HepG2 (cell line): Measurements from ENCODE around the gene LZTR1. TPM values are rescaled to one million over a fixed set of nuclear protein-coding genes. Genes with fewer than 3 reads are reported as not detected.

ENCODE experiments used
- AGO2 ChIP-seq: fragments of 200-400 bp; formaldehyde crosslinking; optimal IDR thresholded peaks from 2 replicates; pipeline ENCODE3; 2017; ENCODE audit warnings: mild to moderate bottlenecking, low read depth, low read length, moderate library complexity
- FLYWCH1 ChIP-seq: sonication (generic); formaldehyde crosslinking; IDR thresholded peaks from 2 replicates; pipeline ENCODE4 v1.8.1; 2023; ENCODE audit warnings: mild to moderate bottlenecking, missing genetic modification reagents
- FOSL2 ChIP-seq: sonication (generic); formaldehyde crosslinking; IDR thresholded peaks from 2 replicates; pipeline ENCODE4 v1.4.0; 2020; ENCODE audit warnings: missing genetic modification reagents
- MEIS1 ChIP-seq: sonication (generic); formaldehyde crosslinking; IDR thresholded peaks from 2 replicates; pipeline ENCODE4 v1.9.0; 2021; ENCODE audit warnings: mild to moderate bottlenecking, missing genetic modification reagents, moderate library complexity, borderline replicate concordance
- SRF ChIP-seq: IDR thresholded peaks from 2 replicates; pipeline ENCODE4 v1.6.1; 2011; ENCODE audit warnings: mild to moderate bottlenecking, low read depth, low read length, moderate library complexity
- TOPORS ChIP-seq: sonication (generic); formaldehyde crosslinking; IDR thresholded peaks from 2 replicates; pipeline ENCODE4 v1.8.0; 2023; ENCODE audit warnings: mild to moderate bottlenecking, missing genetic modification reagents
- ZBTB1 ChIP-seq: sonication (generic); formaldehyde crosslinking; IDR thresholded peaks from 2 replicates; pipeline ENCODE4 v1.4.0; 2020; ENCODE audit warnings: missing genetic modification reagents, borderline replicate concordance
- ZNF251 ChIP-seq: sonication (generic); formaldehyde crosslinking; IDR thresholded peaks from 2 replicates; pipeline ENCODE4 v1.9.0; 2021; ENCODE audit warnings: mild to moderate bottlenecking, missing genetic modification reagents
- ZNF460 ChIP-seq: sonication (generic); formaldehyde crosslinking; IDR thresholded peaks from 2 replicates; pipeline ENCODE4 v1.5.1; 2020; ENCODE audit warnings: missing genetic modification reagents, mild to moderate bottlenecking, borderline replicate concordance
- polyA plus RNA-seq, 8 experiments: library from polyadenylated mRNA; depleted of rRNA in 3 of 8; stranded (reverse) in 7 of 8; unstranded in 1 of 8; fragments of >200 nt; fragmentation: Illumina TruSeq in 4 of 8; extraction: Trizol in 4 of 8; gene quantifications; 2 replicates each; pipeline versions ENCODE4 v1.2.1 to v1.2.3, GENCODE V29; 2011 to 2016; ENCODE audit warnings: low read depth in 4 of 8, missing spikeins in 1 of 8, mixed read lengths in 1 of 8; ENCODE audit not compliant: insufficient read depth in 1 of 8
- total RNA-seq, 5 experiments: library from RNA; depleted of rRNA; stranded (reverse); fragments of >200 nt; fragmentation: Illumina TruSeq; extraction: Trizol; gene quantifications; 2 replicates each; pipeline ENCODE4 v1.2.3, GENCODE V29; 2016; ENCODE audit warnings: low read depth in 1 of 5
- TF ChIP-seq, protein P1 (sequence below): sonication (generic); formaldehyde crosslinking; IDR thresholded peaks from 2 replicates; pipeline ENCODE4 v1.8.1; 2023; ENCODE audit warnings: mild to moderate bottlenecking, moderate library complexity, missing genetic modification reagents
- TF ChIP-seq, protein P2 (sequence below): sonication (generic); formaldehyde crosslinking; IDR thresholded peaks from 2 replicates; pipeline ENCODE4 v1.5.0; 2020; ENCODE audit warnings: mild to moderate bottlenecking, missing genetic modification reagents, borderline replicate concordance
- TF ChIP-seq, protein P3 (sequence below): sonication (generic); formaldehyde crosslinking; conservative IDR thresholded peaks from 2 replicates; pipeline ENCODE4 v1.4.0; 2020; ENCODE audit warnings: mild to moderate bottlenecking, missing genetic modification reagents, moderate library complexity
- TF ChIP-seq, protein P4 (sequence below), 2 experiments: sonication (generic) in 1 of 2; formaldehyde crosslinking in 1 of 2; IDR thresholded peaks; 2 replicates each; pipeline versions ENCODE4 v1.4.0 to v1.6.1; 2018 to 2020; ENCODE audit warnings: missing genetic modification reagents in 2 of 2, borderline replicate concordance in 1 of 2, low read depth in 1 of 2, mild to moderate bottlenecking in 1 of 2, missing biosample characterization in 1 of 2

The LZTR1 gene
- total and polyA plus RNA-seq, 2 of the 13 experiments (the other 11 are each of a cell fraction or from before 2014, with no cell fraction given): 21.8 to 22.4 TPM

DNA sequence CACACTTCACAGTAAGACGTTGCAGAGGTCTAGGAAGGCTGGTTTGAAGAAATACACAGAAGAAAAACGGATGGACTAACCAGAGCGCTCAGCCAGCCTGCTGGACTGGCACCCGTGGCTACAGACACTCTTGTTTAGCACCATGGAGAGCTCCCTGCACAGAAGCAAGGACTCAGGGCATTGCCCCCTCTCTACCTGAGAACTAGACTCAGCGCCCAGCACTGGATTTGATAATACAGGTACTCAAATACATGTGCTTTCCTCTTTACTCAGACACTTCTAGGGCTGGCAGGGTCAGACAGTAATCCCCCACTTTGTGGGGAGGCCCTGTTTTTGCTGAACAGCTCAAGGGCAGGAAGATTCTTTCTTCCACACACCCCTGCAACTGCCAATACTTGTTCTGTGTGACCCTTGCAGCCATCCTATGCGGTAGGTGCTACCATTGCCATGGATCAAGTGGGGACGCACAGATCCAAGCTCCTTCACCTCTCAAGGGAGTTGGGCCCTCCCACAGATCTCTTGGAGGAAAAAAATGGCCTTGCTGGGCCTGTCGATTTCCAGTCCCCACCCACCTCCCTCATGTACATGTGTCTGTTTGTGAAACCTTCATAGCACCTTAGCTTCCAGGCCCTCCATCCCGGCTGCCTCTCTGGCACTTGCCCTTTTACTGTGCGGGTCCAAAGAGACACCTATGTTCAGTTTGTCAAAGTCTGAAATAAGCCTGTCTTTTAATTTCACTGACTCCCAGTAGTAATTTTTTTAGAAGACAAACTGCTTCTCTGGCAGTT, 27.7 kb downstream of the LZTR1 start (continued):
- TF ChIP-seq AGO2 (no peak), TOPORS (CRISPR knock-in tag) (no peak), ZBTB1 (CRISPR knock-in tag) (no peak), FOSL2 (CRISPR knock-in tag) (peak; percentile 46; the same call in 1 of the 2 replicates), MEIS1 (CRISPR knock-in tag) (no peak), ZNF251 (CRISPR knock-in tag) (no peak), SRF (no peak), FLYWCH1 (CRISPR knock-in tag) (no peak), ZNF460 (no peak)
- TF ChIP-seq, protein P1, sequence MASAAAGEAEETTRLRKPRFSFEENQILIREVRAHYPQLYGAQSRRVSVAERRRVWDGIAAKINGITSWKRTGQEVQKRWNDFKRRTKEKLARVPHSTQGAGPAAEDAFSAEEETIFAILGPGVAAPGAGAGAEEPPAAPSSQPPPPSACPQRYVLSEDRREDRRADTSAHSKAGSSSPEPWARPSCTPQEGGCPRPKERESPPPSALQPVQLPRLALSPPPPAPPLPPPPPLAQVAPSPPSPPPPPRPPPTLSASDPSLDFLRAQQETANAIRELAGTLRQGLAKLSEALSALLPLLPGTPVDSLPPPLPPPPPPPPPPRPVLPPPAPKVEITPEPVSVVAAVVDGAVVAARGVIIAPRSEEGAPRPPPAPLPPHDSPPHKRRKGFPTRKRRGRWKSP: 0 out of 2 replicates have a peak, but pooled peaks have one; percentile 56
- TF ChIP-seq, protein P2, sequence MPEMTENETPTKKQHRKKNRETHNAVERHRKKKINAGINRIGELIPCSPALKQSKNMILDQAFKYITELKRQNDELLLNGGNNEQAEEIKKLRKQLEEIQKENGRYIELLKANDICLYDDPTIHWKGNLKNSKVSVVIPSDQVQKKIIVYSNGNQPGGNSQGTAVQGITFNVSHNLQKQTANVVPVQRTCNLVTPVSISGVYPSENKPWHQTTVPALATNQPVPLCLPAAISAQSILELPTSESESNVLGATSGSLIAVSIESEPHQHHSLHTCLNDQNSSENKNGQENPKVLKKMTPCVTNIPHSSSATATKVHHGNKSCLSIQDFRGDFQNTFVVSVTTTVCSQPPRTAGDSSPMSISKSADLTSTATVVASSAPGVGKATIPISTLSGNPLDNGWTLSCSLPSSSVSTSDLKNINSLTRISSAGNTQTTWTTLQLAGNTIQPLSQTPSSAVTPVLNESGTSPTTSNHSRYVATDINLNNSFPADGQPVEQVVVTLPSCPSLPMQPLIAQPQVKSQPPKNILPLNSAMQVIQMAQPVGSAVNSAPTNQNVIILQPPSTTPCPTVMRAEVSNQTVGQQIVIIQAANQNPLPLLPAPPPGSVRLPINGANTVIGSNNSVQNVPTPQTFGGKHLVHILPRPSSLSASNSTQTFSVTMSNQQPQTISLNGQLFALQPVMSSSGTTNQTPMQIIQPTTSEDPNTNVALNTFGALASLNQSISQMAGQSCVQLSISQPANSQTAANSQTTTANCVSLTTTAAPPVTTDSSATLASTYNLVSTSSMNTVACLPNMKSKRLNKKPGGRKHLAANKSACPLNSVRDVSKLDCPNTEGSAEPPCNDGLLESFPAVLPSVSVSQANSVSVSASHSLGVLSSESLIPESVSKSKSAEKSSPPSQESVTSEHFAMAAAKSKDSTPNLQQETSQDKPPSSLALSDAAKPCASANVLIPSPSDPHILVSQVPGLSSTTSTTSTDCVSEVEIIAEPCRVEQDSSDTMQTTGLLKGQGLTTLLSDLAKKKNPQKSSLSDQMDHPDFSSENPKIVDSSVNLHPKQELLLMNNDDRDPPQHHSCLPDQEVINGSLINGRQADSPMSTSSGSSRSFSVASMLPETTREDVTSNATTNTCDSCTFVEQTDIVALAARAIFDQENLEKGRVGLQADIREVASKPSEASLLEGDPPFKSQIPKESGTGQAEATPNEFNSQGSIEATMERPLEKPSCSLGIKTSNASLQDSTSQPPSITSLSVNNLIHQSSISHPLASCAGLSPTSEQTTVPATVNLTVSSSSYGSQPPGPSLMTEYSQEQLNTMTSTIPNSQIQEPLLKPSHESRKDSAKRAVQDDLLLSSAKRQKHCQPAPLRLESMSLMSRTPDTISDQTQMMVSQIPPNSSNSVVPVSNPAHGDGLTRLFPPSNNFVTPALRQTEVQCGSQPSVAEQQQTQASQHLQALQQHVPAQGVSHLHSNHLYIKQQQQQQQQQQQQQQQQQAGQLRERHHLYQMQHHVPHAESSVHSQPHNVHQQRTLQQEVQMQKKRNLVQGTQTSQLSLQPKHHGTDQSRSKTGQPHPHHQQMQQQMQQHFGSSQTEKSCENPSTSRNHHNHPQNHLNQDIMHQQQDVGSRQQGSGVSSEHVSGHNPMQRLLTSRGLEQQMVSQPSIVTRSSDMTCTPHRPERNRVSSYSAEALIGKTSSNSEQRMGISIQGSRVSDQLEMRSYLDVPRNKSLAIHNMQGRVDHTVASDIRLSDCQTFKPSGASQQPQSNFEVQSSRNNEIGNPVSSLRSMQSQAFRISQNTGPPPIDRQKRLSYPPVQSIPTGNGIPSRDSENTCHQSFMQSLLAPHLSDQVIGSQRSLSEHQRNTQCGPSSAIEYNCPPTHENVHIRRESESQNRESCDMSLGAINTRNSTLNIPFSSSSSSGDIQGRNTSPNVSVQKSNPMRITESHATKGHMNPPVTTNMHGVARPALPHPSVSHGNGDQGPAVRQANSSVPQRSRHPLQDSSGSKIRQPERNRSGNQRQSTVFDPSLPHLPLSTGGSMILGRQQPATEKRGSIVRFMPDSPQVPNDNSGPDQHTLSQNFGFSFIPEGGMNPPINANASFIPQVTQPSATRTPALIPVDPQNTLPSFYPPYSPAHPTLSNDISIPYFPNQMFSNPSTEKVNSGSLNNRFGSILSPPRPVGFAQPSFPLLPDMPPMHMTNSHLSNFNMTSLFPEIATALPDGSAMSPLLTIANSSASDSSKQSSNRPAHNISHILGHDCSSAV: no peak
- TF ChIP-seq, protein P3, sequence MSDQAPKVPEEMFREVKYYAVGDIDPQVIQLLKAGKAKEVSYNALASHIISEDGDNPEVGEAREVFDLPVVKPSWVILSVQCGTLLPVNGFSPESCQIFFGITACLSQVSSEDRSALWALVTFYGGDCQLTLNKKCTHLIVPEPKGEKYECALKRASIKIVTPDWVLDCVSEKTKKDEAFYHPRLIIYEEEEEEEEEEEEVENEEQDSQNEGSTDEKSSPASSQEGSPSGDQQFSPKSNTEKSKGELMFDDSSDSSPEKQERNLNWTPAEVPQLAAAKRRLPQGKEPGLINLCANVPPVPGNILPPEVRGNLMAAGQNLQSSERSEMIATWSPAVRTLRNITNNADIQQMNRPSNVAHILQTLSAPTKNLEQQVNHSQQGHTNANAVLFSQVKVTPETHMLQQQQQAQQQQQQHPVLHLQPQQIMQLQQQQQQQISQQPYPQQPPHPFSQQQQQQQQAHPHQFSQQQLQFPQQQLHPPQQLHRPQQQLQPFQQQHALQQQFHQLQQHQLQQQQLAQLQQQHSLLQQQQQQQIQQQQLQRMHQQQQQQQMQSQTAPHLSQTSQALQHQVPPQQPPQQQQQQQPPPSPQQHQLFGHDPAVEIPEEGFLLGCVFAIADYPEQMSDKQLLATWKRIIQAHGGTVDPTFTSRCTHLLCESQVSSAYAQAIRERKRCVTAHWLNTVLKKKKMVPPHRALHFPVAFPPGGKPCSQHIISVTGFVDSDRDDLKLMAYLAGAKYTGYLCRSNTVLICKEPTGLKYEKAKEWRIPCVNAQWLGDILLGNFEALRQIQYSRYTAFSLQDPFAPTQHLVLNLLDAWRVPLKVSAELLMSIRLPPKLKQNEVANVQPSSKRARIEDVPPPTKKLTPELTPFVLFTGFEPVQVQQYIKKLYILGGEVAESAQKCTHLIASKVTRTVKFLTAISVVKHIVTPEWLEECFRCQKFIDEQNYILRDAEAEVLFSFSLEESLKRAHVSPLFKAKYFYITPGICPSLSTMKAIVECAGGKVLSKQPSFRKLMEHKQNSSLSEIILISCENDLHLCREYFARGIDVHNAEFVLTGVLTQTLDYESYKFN: no peak
- TF ChIP-seq, protein P4, sequence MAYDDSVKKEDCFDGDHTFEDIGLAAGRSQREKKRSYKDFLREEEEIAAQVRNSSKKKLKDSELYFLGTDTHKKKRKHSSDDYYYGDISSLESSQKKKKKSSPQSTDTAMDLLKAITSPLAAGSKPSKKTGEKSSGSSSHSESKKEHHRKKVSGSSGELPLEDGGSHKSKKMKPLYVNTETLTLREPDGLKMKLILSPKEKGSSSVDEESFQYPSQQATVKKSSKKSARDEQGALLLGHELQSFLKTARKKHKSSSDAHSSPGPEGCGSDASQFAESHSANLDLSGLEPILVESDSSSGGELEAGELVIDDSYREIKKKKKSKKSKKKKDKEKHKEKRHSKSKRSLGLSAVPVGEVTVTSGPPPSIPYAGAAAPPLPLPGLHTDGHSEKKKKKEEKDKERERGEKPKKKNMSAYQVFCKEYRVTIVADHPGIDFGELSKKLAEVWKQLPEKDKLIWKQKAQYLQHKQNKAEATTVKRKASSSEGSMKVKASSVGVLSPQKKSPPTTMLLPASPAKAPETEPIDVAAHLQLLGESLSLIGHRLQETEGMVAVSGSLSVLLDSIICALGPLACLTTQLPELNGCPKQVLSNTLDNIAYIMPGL (CRISPR knock-in tag; IDR thresholded peaks at IDR 0.05; ENCODE audit: borderline replicate concordance in 1 of 2, low read depth in 1 of 2): peak in 1 of 2 experiments; percentile 70; a peak in 1 of 4 replicates
